Neuronal stem cell (in vitro differentiated cells): ENCODE results near the gene CASP8AP2.

ENCODE experiments used
- DNase-seq: peaks from one replicate; pipeline ENCODE4 v3.0.0-alpha.2; 2013; ENCODE audit warnings: low spot score
- H2AFZ ChIP-seq: one replicate; pipeline ENCODE4 v1.6.1; 2013; ENCODE audit warnings: mild to moderate bottlenecking, low read length, inconsistent platforms
- H2AK5ac ChIP-seq: 2 replicates; pipeline ENCODE4 v1.6.1; 2013; ENCODE audit warnings: low read depth, mild to moderate bottlenecking, inconsistent platforms, low read length, moderate library complexity, mixed read lengths
- H2BK120ac ChIP-seq: 2 replicates; pipeline ENCODE4 v1.6.1; 2013; ENCODE audit warnings: low read depth, mild to moderate bottlenecking, inconsistent platforms, low read length, moderate library complexity, mixed read lengths
- H2BK12ac ChIP-seq: one replicate; pipeline ENCODE4 v1.6.1; 2013; ENCODE audit warnings: low read length, inconsistent platforms
- H2BK15ac ChIP-seq: 2 replicates; pipeline ENCODE4 v1.6.1; 2013; ENCODE audit warnings: mild to moderate bottlenecking, low read length, inconsistent platforms, mixed read lengths
- H2BK5ac ChIP-seq: one replicate; pipeline ENCODE4 v1.6.1; 2013; ENCODE audit warnings: inconsistent platforms, mild to moderate bottlenecking, low read length, moderate library complexity
- H3K14ac ChIP-seq: one replicate; pipeline ENCODE4 v1.6.1; 2013; ENCODE audit warnings: low read length, inconsistent platforms
- H3K18ac ChIP-seq: 2 replicates; pipeline ENCODE4 v1.6.1; 2013; ENCODE audit warnings: low read length, inconsistent platforms
- H3K23ac ChIP-seq: 2 replicates; pipeline ENCODE4 v1.6.1; 2013; ENCODE audit warnings: low read depth, mild to moderate bottlenecking, mixed read lengths, low read length, inconsistent platforms; ENCODE audit not compliant: poor library complexity
- H3K27ac ChIP-seq: replicated peaks from 3 replicates; pipeline ENCODE4 v1.5.1; 2013; ENCODE audit warnings: low read length, inconsistent platforms
- H3K27me3 ChIP-seq, 3 experiments: 2 replicates each; pipeline ENCODE4 v1.6.1; 2013; ENCODE audit warnings: low read length in 3 of 3, mild to moderate bottlenecking in 2 of 3, inconsistent platforms in 1 of 3, low read depth in 1 of 3, mixed read lengths in 1 of 3, moderate library complexity in 1 of 3; ENCODE audit not compliant: control insufficient read depth in 3 of 3, insufficient read depth in 3 of 3
- H3K36me3 ChIP-seq, 2 donors: replicated peaks in 1 of 2; 2 replicates each; pipeline ENCODE4 v1.6.1; 2013; ENCODE audit warnings: low read length in 2 of 2; ENCODE audit not compliant: control insufficient read depth in 2 of 2, insufficient read depth in 2 of 2
- H3K4ac ChIP-seq: 2 replicates; pipeline ENCODE4 v1.6.1; 2013; ENCODE audit warnings: inconsistent platforms, mild to moderate bottlenecking, low read length, moderate library complexity
- H3K4me1 ChIP-seq, 2 donors: 1 replicate in 1 of 2; 2 replicates in 1 of 2; pipeline ENCODE4 v1.6.1; 2013; ENCODE audit warnings: low read length in 2 of 2, low read depth in 1 of 2; ENCODE audit not compliant: control insufficient read depth in 2 of 2, insufficient read depth in 1 of 2
- H3K4me2 ChIP-seq: one replicate; pipeline ENCODE4 v1.6.1; 2013; ENCODE audit warnings: mild to moderate bottlenecking, low read length, inconsistent platforms; ENCODE audit not compliant: insufficient read depth, poor library complexity, severe bottlenecking
- H3K4me3 ChIP-seq, 2 donors: 2 replicates each; pipeline ENCODE4 v1.5.1; 2013; ENCODE audit warnings: low read length in 2 of 2, mild to moderate bottlenecking in 2 of 2, inconsistent platforms in 1 of 2, moderate library complexity in 1 of 2
- H3K79me1 ChIP-seq: one replicate; pipeline ENCODE4 v1.6.1; 2013; ENCODE audit warnings: low read depth, mild to moderate bottlenecking, inconsistent platforms, low read length, moderate library complexity
- H3K9ac ChIP-seq: one replicate; pipeline ENCODE4 v1.6.1; 2013; ENCODE audit warnings: mild to moderate bottlenecking, low read depth, low read length, inconsistent platforms; ENCODE audit not compliant: poor library complexity
- H3K9me3 ChIP-seq, 2 donors: replicated peaks in 1 of 2; 2 replicates each; pipeline versions ENCODE3 to v1.6.1; 2013; ENCODE audit warnings: low read length in 2 of 2, mild to moderate bottlenecking in 2 of 2, inconsistent platforms in 1 of 2, low read depth in 1 of 2, mixed read lengths in 1 of 2, moderate library complexity in 1 of 2; ENCODE audit not compliant: control insufficient read depth in 2 of 2, insufficient read depth in 1 of 2
- H4K8ac ChIP-seq: one replicate; pipeline ENCODE4 v1.6.1; 2013; ENCODE audit warnings: low read depth, mild to moderate bottlenecking, inconsistent platforms, low read length, moderate library complexity
- H4K91ac ChIP-seq: one replicate; pipeline ENCODE4 v1.6.1; 2013; ENCODE audit warnings: low read length, low read depth, mild to moderate bottlenecking, inconsistent platforms; ENCODE audit not compliant: poor library complexity
- whole genome bisulfite sequencing, 2 donors: extraction: QIAGEN DNeasy Blood & Tissue Kit; methylation state at CpG; one replicate each; pipeline ENCODE4 v1.1.7; 2013; ENCODE audit warnings: missing lambda C conversion rate in 2 of 2, mixed read lengths in 1 of 2; ENCODE audit not compliant: insufficient read length in 2 of 2, insufficient replicate concordance in 1 of 2; ENCODE audit errors: extremely low coverage in 2 of 2; 5-methylcytosine and 5-hydroxymethylcytosine counted together

The CASP8AP2 gene

GRCh38 chr6:89784838-89785237 is 44.8 kb upstream of the CASP8AP2 start:
- no peaks in the 10 kb centered on the region for H3K4me1 ChIP-seq
- no peak overlapping the region for H3K4me2 ChIP-seq
- no peak overlapping the region for H2BK12ac ChIP-seq
- no peak overlapping the region for H3K4ac ChIP-seq
- H2BK120ac ChIP-seq: no peak overlapping the region
- no peak for DNase-seq
- H3K36me3 ChIP-seq: peaks cover 30 to 93% of the 10 kb centered on the region in 2 donors
- H3K9ac ChIP-seq: no peak overlapping the region
- no peak overlapping the region for H4K91ac ChIP-seq
- no peaks in the 10 kb centered on the region for H3K79me1 ChIP-seq
- no peak overlapping the region for H3K14ac ChIP-seq
- no peak overlapping the region for H3K18ac ChIP-seq
- H3K27ac ChIP-seq: no peak overlapping the region
- no peak overlapping the region for H4K8ac ChIP-seq
- H2BK15ac ChIP-seq: no peak overlapping the region
- no peak overlapping the region for H3K23ac ChIP-seq
- no peak overlapping the region for H2AFZ ChIP-seq
- peaks cover 0 to 5% of the 10 kb centered on the region in 2 donors for H3K9me3 ChIP-seq
- H3K27me3 ChIP-seq: no peaks in the 10 kb centered on the region
- no peak overlapping the region for H2BK5ac ChIP-seq
- no peak overlapping the region for H2AK5ac ChIP-seq
- H3K4me3 ChIP-seq: no peak overlapping the region
- no CpG with 5 or more reads among the region's 6 CpGs for WGBS, 2 donors

GRCh38 chr6:89786970-89787369 is 42.7 kb upstream of the CASP8AP2 start:
- no peak overlapping the region for H4K8ac ChIP-seq
- peaks cover 27 to 90% of the 10 kb centered on the region in 2 donors for H3K36me3 ChIP-seq

GRCh38 chr6:89787660-89788328 is 41.9 kb upstream of the CASP8AP2 start:
- no CpG with 5 or more reads among the region's 7 CpGs for WGBS, 2 donors
- Histone ChIP-seq H3K9me3 (peaks cover 0 to 5% of the 10 kb centered on the region in 2 donors), H3K27ac (no peak overlapping the region), H3K79me1 (no peaks in the 10 kb centered on the region), H3K4me3 (no peak overlapping the region), H3K27me3 (no peaks in the 10 kb centered on the region), H4K8ac (no peak overlapping the region), H4K91ac (no peak overlapping the region), H3K4ac (no peak overlapping the region), H2AFZ (no peak overlapping the region), H3K14ac (no peak overlapping the region), H2BK12ac (no peak overlapping the region), H3K9ac (no peak overlapping the region), H3K18ac (no peak overlapping the region), H2BK15ac (no peak overlapping the region), H3K36me3 (peaks cover 26 to 92% of the 10 kb centered on the region in 2 donors), H2AK5ac (no peak overlapping the region), H3K23ac (no peak overlapping the region), H3K4me1 (no peaks in the 10 kb centered on the region), H2BK120ac (no peak overlapping the region), H3K4me2 (no peak overlapping the region), H2BK5ac (no peak overlapping the region)
- DNase-seq: no peak

More at GRCh38 chr6:89786970-89787369, 42.7 kb upstream of the CASP8AP2 start:
- no peak for DNase-seq
- H2AFZ ChIP-seq: no peak overlapping the region
- H3K4me2 ChIP-seq: no peak overlapping the region
- H2BK15ac ChIP-seq: no peak overlapping the region
- no peak overlapping the region for H3K9ac ChIP-seq
- no peaks in the 10 kb centered on the region for H3K4me1 ChIP-seq
- H4K91ac ChIP-seq: no peak overlapping the region
- no peak overlapping the region for H3K4ac ChIP-seq
- H3K9me3 ChIP-seq: peaks cover 0 to 5% of the 10 kb centered on the region in 2 donors
- no peak overlapping the region for H2AK5ac ChIP-seq
- H3K27ac ChIP-seq: no peak overlapping the region
- H3K14ac ChIP-seq: no peak overlapping the region
- H3K27me3 ChIP-seq: no peaks in the 10 kb centered on the region
- H2BK120ac ChIP-seq: no peak overlapping the region
- H3K4me3 ChIP-seq: no peak overlapping the region
- WGBS, 2 donors: no CpG with 5 or more reads among the region's 2 CpGs
- no peak overlapping the region for H3K18ac ChIP-seq
- H2BK12ac ChIP-seq: no peak overlapping the region
- no peak overlapping the region for H2BK5ac ChIP-seq
- no peak overlapping the region for H3K23ac ChIP-seq
- no peaks in the 10 kb centered on the region for H3K79me1 ChIP-seq

GRCh38 chr6:89789980-89790379 is 39.7 kb upstream of the CASP8AP2 start:
- Histone ChIP-seq H3K4me3 (no peak overlapping the region), H3K23ac (no peak overlapping the region), H3K14ac (no peak overlapping the region), H3K18ac (no peak overlapping the region), H3K4ac (no peak overlapping the region), H2BK15ac (no peak overlapping the region), H2AK5ac (no peak overlapping the region), H3K4me1 (no peaks in the 10 kb centered on the region), H3K27me3 (no peaks in the 10 kb centered on the region), H3K9ac (no peak overlapping the region), H3K79me1 (no peaks in the 10 kb centered on the region), H3K4me2 (no peak overlapping the region), H3K27ac (no peak overlapping the region), H3K36me3 (peaks cover 20 to 92% of the 10 kb centered on the region in 2 donors), H2AFZ (no peak overlapping the region), H2BK120ac (no peak overlapping the region), H2BK5ac (no peak overlapping the region), H4K91ac (no peak overlapping the region), H4K8ac (no peak overlapping the region), H3K9me3 (no peaks in the 10 kb centered on the region), H2BK12ac (no peak overlapping the region)
- no peak for DNase-seq
- no CpG with 5 or more reads among the region's 1 CpG for WGBS, 2 donors
